Right kidney (tissue), 1 donor: ENCODE results near the gene GLS2.
A peak's percentile ranks its signal among the peaks of the same experiment; 100 is the strongest.
"Not testable (repeated sequence)": the region's sequence is repeated elsewhere in the genome, so short reads cannot be mapped to it uniquely, and the experiment has no call there.

Source experiments
- DNase-seq: peaks from one replicate; pipeline ENCODE4 v3.0.0-alpha.2; 2016

The GLS2 gene

GRCh38 chr12:56493409-56494105 lies 5.6 kb upstream of the GLS2 start:
- DNase-seq, result not testable (repeated sequence)

GRCh38 chr12:56490360-56490759 lies 2.4 kb upstream of the GLS2 start:
- no peak for DNase-seq

- peak; percentile 85 for DNase-seq
Measured at GRCh38 chr12:56487448-56488040, 417 bp downstream of the GLS2 start.

- no peak for DNase-seq
Measured at GRCh38 chr12:56486694-56487093, 1.3 kb downstream of the GLS2 start.

GRCh38 chr12:56484566-56484965 lies 3.4 kb downstream of the GLS2 start:
- DNase-seq, result no peak

GRCh38 chr12:56479625-56480024 lies 8.3 kb downstream of the GLS2 start:
- no peak for DNase-seq

GRCh38 chr12:56477521-56478225 lies 10.3 kb downstream of the GLS2 start:
- no peak for DNase-seq

GRCh38 chr12:56476972-56477432 lies 11.0 kb downstream of the GLS2 start:
- no peak for DNase-seq

- DNase-seq, result no peak
Measured at GRCh38 chr12:56476143-56476542, 11.8 kb downstream of the GLS2 start.

- no peak for DNase-seq
Measured at GRCh38 chr12:56474389-56474788, 13.6 kb downstream of the GLS2 start.

- DNase-seq, result no peak
Measured at GRCh38 chr12:56469007-56469930, 18.7 kb downstream of the GLS2 start.

GRCh38 chr12:56468216-56469006 lies 19.6 kb downstream of the GLS2 start, which contains the start of gene SPRYD4:
Gene SPRYD4, plus strand, starts transcription at chr12:56468578. Its CDS starts 14 bp downstream, at chr12:56468592.
- peak; percentile 89 for DNase-seq

GRCh38 chr12:56462565-56462964 lies 25.4 kb downstream of the GLS2 start:
- DNase-seq, result no peak

GRCh38 chr12:56461235-56462159 lies 26.5 kb downstream of the GLS2 start:
- no peak for DNase-seq

GRCh38 chr12:56457817-56458216 lies 30.1 kb downstream of the GLS2 start:
- DNase-seq, result no peak

GRCh38 chr12:56454557-56454956 lies 33.4 kb downstream of the GLS2 start, which contains the start of gene MIP:
Gene MIP, minus strand, starts transcription at chr12:56454657. Its CDS starts 44 bp downstream, at chr12:56454613.
- no peak for DNase-seq

GRCh38 chr12:56451147-56451546 lies 36.8 kb downstream of the GLS2 start:
- DNase-seq, result no peak

- DNase-seq, result no peak
Measured at GRCh38 chr12:56450241-56450640, 37.7 kb downstream of the GLS2 start.

GRCh38 chr12:56449622-56449984 lies 38.4 kb downstream of the GLS2 start:
- no peak for DNase-seq
